H1 (cell line): ENCODE measurements around the gene MEGF11. TPM values are rescaled to one million over a fixed set of nuclear protein-coding genes. Genes with fewer than 3 reads are reported as not detected.

Experiments used
- CHD7 ChIP-seq: fragments of 300-600 bp; sonication (generic); IDR thresholded peaks from 2 replicates; pipeline ENCODE4 v1.7.1; 2012; ENCODE audit warnings: low read length, moderate library complexity, mild to moderate bottlenecking, inconsistent platforms; ENCODE audit not compliant: insufficient replicate concordance
- POU5F1 ChIP-seq: IDR thresholded peaks from 2 replicates; pipeline ENCODE4 v1.6.1; 2011; ENCODE audit warnings: low read depth, mild to moderate bottlenecking, low read length, moderate library complexity
- polyA plus RNA-seq, 7 experiments: library from polyadenylated mRNA; depleted of rRNA in 3 of 7; stranded (reverse) in 5 of 7; unstranded in 2 of 7; fragments of >200 nt in 5 of 7; fragments of 200-250 nt in 2 of 7; gene quantifications; 1 replicate in 5 of 7; 2 replicates in 1 of 7; 4 replicates in 1 of 7; pipeline versions ENCODE4 v1.2.1 to v1.2.3, GENCODE V29; 2011 to 2013; ENCODE audit warnings: missing spikeins in 2 of 7, mixed read lengths in 2 of 7
- total RNA-seq: library from RNA; stranded (reverse); fragmentation: NEBNext Ultra II Directional; extraction: Animal tissue kit (Norgen Biotek cat#: 25700); gene quantifications from 2 replicates; pipeline ENCODE4 v1.2.1, GENCODE V29; 2021

Gene MEGF11
- total and polyA plus RNA-seq, 2 of the 8 experiments (the other 6 are each of a cell fraction or from before 2014, with no cell fraction given) = 4.4 to 4.8 TPM

GRCh38 chr15:66193066-66193465, 60.5 kb downstream of the MEGF11 start (continued):
- TF ChIP-seq CHD7 (no peak), POU5F1 (no peak)
